Endothelial cell of umbilical vein (primary cell): ENCODE results near the gene TMEM87A.

Source experiments
- EZH2 ChIP-seq: IDR thresholded peaks from 2 replicates; pipeline ENCODE4 v1.6.1; 2012; ENCODE audit warnings: borderline replicate concordance, low read depth, mild to moderate bottlenecking, moderate library complexity, low read length, inconsistent platforms; ENCODE audit not compliant: severe bottlenecking
- POLR2AphosphoS5 ChIP-seq: IDR thresholded peaks from 2 replicates; pipeline ENCODE4 v1.6.1; 2012; ENCODE audit warnings: low read depth, mild to moderate bottlenecking, control low read depth, low read length, moderate library complexity; ENCODE audit not compliant: insufficient read depth

DNA sequence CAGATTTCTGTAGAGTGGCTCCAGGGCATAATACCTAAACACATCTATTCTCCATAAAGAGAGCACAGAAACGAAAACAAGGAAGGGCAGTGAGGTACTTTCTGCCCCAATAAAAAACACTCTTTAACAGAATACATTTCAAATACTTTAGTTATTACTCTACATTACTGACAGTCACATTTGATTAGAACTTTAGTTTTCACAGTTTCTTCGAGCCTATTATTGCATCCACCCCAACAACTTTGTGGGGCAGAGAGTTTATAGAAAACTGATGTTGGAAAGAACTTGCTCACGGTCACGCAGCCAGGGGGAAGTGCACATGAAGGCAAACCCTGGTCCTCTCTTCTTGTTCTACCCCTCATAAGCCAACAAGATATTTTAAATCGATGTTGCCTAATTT, 74.1 kb downstream of the TMEM87A start:
- TF ChIP-seq POLR2AphosphoS5 (no peak), EZH2 (no peak)
